Measurements from ENCODE around the gene KIF1B.
A peak's percentile ranks its signal among the peaks of the same experiment; 100 is the strongest.
"Not testable (repeated sequence)": the region's sequence is repeated elsewhere in the genome, so short reads cannot be mapped to it uniquely, and the experiment has no call there.

KIF1B gene

GRCh38 chr1:10192263-10192662 lies 18.1 kb upstream of the KIF1B start:
- DNase-seq (ENCODE audit: low read depth, low spot score) = no peak
- in situ Hi-C loops (cut with HindIII; ENCODE audit: low sequenced_read_pairs) = no loop called here
- no peak overlapping the region for H3K4me3 ChIP-seq (ENCODE audit: low read depth, low read length)
- no peak for TF ChIP-seq CTCF (IDR thresholded peaks at IDR 0.05; ENCODE audit: low read depth, low read length)

- TF ChIP-seq CTCF (IDR thresholded peaks at IDR 0.05; ENCODE audit: low read depth, low read length) = no peak
- H3K4me3 ChIP-seq (ENCODE audit: low read depth, low read length) = no peak overlapping the region
- DNase-seq (ENCODE audit: low read depth, low spot score) = no peak
- in situ Hi-C loops (cut with HindIII; ENCODE audit: low sequenced_read_pairs) = no loop called here
Observed at GRCh38 chr1:10193288-10193687, 17.1 kb upstream of the KIF1B start.

- in situ Hi-C loops (cut with HindIII; ENCODE audit: low sequenced_read_pairs) = no loop called here
- no peak for TF ChIP-seq CTCF (IDR thresholded peaks at IDR 0.05; ENCODE audit: low read depth, low read length)
- H3K4me3 ChIP-seq (ENCODE audit: low read depth, low read length) = no peak overlapping the region
- DNase-seq (ENCODE audit: low read depth, low spot score) = no peak
Observed at GRCh38 chr1:10195570-10195969, 14.8 kb upstream of the KIF1B start.

- no peak overlapping the region for H3K4me3 ChIP-seq (ENCODE audit: low read depth, low read length)
- in situ Hi-C loops (cut with HindIII; ENCODE audit: low sequenced_read_pairs) = no loop called here
- DNase-seq (ENCODE audit: low read depth, low spot score) = peak; percentile 58
- no peak for TF ChIP-seq CTCF (IDR thresholded peaks at IDR 0.05; ENCODE audit: low read depth, low read length)
Observed at GRCh38 chr1:10196976-10197375, 13.4 kb upstream of the KIF1B start.

- no peak for TF ChIP-seq CTCF (IDR thresholded peaks at IDR 0.05; ENCODE audit: low read depth, low read length)
- H3K4me3 ChIP-seq (ENCODE audit: low read depth, low read length) = no peak overlapping the region
- no peak for DNase-seq (ENCODE audit: low read depth, low spot score)
- in situ Hi-C loops (cut with HindIII; ENCODE audit: low sequenced_read_pairs) = no loop called here
Observed at GRCh38 chr1:10200620-10201019, 9.8 kb upstream of the KIF1B start.

- DNase-seq (ENCODE audit: low read depth, low spot score) = no peak
- H3K4me3 ChIP-seq (ENCODE audit: low read depth, low read length) = no peak overlapping the region
- in situ Hi-C loops (cut with HindIII; ENCODE audit: low sequenced_read_pairs) = no loop called here
- TF ChIP-seq CTCF (IDR thresholded peaks at IDR 0.05; ENCODE audit: low read depth, low read length) = no peak
Observed at GRCh38 chr1:10204003-10204642, 6.2 kb upstream of the KIF1B start.

GRCh38 chr1:10205206-10205605 lies 5.2 kb upstream of the KIF1B start:
- H3K4me3 ChIP-seq (ENCODE audit: low read depth, low read length); in situ Hi-C loops (cut with HindIII; ENCODE audit: low sequenced_read_pairs); DNase-seq (ENCODE audit: low read depth, low spot score): not testable (repeated sequence)

Data from astrocyte of the spinal cord (primary cell).